WTC11 (cell line): Measurements from ENCODE around the gene POLR3GL.

Source experiments
- ATF6 ChIP-seq: sonication (generic); formaldehyde crosslinking; IDR thresholded peaks from 2 replicates; pipeline ENCODE4 v1.8.1; 2023; ENCODE audit warnings: mild to moderate bottlenecking, missing genetic modification reagents
- CTCF ChIP-seq: fragments of 200-600 bp; IDR thresholded peaks from 2 replicates; pipeline ENCODE4 v1.8.0; 2022; ENCODE audit warnings: antibody characterized with exemption
- E2F4 ChIP-seq: sonication (generic); formaldehyde crosslinking; IDR thresholded peaks from 2 replicates; pipeline ENCODE4 v1.8.1; 2022; ENCODE audit warnings: low read depth, mild to moderate bottlenecking, moderate library complexity, missing genetic modification reagents, borderline replicate concordance
- GABPB1 ChIP-seq: sonication (generic); formaldehyde crosslinking; IDR thresholded peaks from 2 replicates; pipeline ENCODE4 v1.8.1; 2023; ENCODE audit warnings: mild to moderate bottlenecking, missing genetic modification reagents
- MAX ChIP-seq: sonication (generic); formaldehyde crosslinking; IDR thresholded peaks from 2 replicates; pipeline ENCODE4 v1.8.0; 2022; ENCODE audit warnings: mild to moderate bottlenecking, missing genetic modification reagents
- NR2C2 ChIP-seq: sonication (generic); formaldehyde crosslinking; IDR thresholded peaks from 2 replicates; pipeline ENCODE4 v1.8.0; 2022; ENCODE audit warnings: mild to moderate bottlenecking, missing genetic modification reagents
- SMAD4 ChIP-seq: sonication (generic); formaldehyde crosslinking; IDR thresholded peaks from 2 replicates; pipeline ENCODE4 v1.8.0; 2022; ENCODE audit warnings: mild to moderate bottlenecking, missing genetic modification reagents
- ZBTB21 ChIP-seq: sonication (generic); formaldehyde crosslinking; IDR thresholded peaks from 2 replicates; pipeline ENCODE4 v1.8.1; 2023; ENCODE audit warnings: mild to moderate bottlenecking, missing genetic modification reagents, borderline replicate concordance
- ZNF121 ChIP-seq: sonication (generic); formaldehyde crosslinking; IDR thresholded peaks from 2 replicates; pipeline ENCODE4 v1.8.0; 2023; ENCODE audit warnings: missing genetic modification reagents
- ZNF232 ChIP-seq: sonication (generic); formaldehyde crosslinking; IDR thresholded peaks from 2 replicates; pipeline ENCODE4 v1.8.0; 2022; ENCODE audit warnings: mild to moderate bottlenecking, missing genetic modification reagents
- ZNF263 ChIP-seq: sonication (generic); formaldehyde crosslinking; IDR thresholded peaks from 2 replicates; pipeline ENCODE4 v1.8.1; 2022; ENCODE audit warnings: low read depth, mild to moderate bottlenecking, moderate library complexity, missing genetic modification reagents

- no peak for TF ChIP-seq MAX
- TF ChIP-seq CTCF: no peak
- TF ChIP-seq GABPB1 (CRISPR knock-in tag): no peak
- TF ChIP-seq ZNF263 (CRISPR knock-in tag): no peak
- TF ChIP-seq E2F4 (CRISPR knock-in tag): no peak
- TF ChIP-seq ZBTB21 (CRISPR knock-in tag): no peak
- no peak for TF ChIP-seq ATF6
- no peak for TF ChIP-seq ZNF121 (CRISPR knock-in tag)
- TF ChIP-seq NR2C2 (CRISPR knock-in tag): no peak
- no peak for TF ChIP-seq SMAD4 (CRISPR knock-in tag)
- no peak for TF ChIP-seq ZNF232
Measured at GRCh38 chr1:145956361-145956760, 8.1 kb upstream of the POLR3GL start.
